ENCODE measurements around the gene PLAA.
"Not testable (repeated sequence)": the region's sequence is repeated elsewhere in the genome, so short reads cannot be mapped to it uniquely, and the experiment has no call there.

PLAA gene

DNA sequence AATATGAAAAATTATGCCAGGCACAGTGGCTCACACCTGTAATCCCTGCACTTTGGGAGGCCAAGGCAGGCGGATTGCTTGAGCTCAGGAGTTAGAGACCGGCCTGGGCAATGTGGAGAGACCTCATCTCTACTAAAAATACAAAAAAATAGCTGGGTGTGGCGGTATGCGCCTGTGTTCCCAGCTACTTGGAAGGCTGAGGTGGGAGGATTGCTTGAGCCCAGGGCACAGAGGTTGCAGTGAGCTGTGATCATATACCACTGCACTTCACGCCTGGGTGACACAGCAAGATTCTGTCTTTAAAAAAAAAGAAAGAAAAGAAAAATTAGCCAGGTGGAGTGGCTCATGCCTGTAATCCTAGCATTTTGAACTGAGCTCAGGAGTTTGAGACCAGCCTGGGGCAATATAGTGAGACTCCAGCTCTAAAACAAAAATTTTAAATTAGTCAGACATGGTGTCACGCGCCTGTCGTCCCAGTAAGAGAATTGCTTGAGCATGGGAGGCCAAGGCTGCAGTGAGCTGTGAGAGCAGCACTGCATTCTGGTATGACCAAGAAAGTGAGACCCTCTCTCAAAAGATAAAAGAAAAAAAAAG, 18.0 kb downstream of the PLAA start:
- DNase-seq (ENCODE audit: low read depth), result no peak

DNA sequence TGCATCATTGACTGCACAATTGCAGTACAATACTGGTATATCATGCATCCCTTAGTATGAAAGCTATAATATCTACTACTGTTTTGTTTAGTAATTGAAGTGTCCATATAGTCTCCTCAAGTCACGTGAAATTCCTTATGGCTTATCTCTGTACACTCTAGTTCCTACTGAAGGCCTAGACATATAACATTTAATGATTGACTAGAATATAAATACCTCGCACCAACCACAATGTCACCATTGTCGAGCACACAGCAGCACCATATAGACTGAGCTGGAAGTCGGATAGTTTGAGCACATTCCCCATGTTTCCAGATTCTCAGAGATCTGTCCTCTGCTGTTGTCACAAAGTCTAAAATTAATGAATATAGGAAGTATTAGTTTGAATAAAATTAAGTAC, 21.4 kb downstream of the PLAA start:
- DNase-seq (ENCODE audit: low read depth), result no peak

DNA sequence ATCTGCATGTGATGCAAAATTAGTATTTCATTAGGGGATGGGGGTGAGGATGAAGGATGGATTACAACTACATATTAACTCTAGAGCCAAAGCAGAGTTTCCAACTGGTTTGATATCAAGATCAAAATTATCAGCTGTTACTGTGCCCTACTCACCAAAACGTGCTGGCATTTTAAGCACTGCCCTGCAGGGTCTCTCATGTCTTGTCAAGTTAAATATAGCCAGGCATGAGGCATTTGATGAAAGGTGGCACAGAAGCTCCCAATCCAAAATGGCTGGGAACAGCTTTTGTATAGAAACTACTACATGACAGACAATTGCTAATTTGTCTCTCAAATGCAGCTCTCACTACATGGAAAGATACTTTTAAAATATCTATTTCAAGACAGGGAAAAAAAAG, 27.3 kb downstream of the PLAA start:
- DNase-seq (ENCODE audit: low read depth), result no peak

DNA sequence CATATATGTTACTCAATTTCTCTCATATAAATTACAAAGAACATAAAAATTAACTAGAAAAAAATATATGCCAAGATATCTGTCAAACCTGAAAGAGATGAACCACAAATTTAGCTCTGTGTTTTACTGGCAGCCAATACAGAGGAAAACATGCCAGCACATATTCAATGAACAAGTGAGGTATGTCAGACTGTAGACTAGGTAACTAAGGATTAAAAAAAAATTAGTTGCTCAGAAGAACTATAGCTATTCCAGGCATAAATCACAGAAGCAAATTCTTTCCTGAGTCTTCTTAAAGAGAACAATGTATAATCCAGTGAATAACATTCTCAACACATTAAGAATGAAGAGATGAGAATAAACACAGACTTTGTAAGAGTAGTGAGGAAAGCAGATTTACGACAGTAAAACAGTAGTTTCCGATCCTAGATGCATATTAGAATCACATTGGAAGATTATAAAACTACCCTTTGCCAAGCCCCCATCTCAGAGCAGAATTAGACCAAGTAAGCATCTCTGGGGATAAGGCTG, 33.8 kb downstream of the PLAA start:
- DNase-seq (ENCODE audit: low read depth), result no peak

DNA sequence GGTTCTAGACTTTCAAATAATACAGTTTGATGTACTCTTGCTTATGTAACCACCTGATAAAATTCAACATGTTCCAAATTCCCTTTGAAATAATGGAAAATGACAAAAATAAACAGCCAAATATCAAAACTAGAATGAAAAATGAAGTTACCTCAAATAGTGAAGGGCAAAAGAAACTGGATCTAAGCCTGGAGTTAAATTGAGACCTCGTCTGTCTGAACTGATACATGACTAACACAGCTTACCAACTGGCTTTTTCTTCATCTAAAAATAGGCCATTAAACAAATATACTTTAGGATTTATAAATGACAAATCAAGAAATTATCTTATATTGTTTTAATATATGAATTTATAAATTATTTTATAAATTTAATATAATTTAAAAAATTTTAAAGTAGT, 42.4 kb downstream of the PLAA start:
- DNase-seq (ENCODE audit: low read depth), result no peak

DNA sequence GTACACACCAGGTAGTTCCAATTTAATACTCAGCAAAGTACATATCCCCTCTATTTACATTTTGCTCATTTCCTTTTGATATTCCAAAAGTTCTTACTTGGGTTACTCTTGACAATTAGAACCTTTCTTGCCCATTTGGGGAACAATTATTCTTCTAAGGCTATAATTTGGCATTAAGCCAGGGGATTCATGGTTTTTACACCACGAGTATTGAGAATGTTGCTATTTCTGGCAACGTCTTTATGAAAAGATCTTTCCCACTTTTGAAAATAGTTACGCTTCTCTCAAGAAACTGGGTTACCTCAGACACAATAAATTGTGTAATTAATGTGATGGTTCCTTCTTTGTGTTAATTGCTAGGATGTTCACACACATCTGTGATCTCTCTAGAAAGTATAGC, 43.0 kb downstream of the PLAA start:
- no peak for DNase-seq (ENCODE audit: low read depth)

DNA sequence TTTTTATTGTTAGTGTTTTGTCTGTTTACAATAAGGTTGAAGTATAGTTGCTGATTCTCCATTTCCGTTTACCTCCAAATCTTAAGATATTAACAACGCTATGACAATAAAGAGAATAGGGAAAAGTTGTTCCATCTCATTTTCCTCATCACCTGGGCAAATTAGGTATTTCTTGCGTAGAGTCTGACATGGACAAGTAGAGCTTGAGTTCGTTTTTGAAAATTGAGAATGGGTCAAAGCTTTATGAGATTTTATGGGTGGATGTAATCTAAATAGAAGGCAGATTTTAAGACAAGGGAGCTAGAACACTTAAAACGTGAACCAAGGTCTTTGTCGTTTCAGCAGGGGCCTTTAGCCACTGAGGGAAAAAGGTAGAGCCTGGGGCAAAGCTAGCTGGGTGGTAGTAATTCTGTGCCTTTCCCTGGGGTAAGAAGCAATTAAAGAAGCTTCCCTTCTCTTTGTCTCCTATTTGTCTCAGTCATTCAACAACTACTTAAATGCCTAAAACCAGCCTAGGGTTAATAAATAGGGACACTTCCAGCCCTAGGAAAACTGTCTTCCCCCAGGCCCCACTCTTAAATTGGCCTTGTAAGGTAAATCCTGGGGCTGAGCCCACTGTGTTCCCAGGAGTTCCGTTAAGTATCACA, 53.9 kb downstream of the PLAA start:
- DNase-seq (ENCODE audit: low read depth), result no peak

DNA sequence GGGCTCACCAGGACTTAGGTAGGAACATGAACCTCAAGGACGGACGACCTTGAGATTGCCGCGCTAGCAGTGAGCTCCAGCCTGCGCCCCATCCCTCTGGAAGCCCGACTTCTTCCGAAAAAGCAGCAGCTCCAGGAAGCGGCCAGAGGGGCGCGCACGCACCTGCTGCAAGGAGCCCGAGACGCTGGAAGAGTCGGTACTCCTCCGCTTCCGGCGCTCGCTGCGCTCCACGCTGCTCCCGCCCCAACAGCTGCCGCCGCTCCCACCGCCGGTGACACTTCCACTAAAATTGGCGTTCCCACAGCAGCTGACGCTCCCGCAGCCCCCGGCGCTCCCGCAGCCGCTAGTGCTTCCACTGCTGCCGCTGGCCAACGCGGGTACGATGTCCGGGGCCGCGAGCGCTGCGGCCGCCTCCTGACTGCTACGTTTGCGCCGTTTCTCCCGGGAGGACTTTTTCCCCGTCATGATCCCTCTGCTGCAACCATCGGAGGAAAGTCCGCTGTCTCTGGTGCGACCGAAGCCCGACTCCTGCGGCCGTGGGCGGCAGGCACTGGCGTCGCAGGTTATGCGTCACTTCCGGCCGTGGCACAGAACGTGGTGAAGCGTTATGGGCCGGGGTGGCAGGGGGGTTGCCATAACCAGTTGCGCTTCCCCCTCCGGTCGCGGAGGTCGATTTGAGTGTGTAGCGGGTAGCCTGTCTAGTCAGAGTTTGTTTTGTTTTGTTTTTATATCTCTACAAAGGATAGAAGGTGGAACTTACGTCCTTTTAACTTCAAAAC, 54.6 kb downstream of the PLAA start, which contains the start of gene CAAP1:
TSS of gene CAAP1 (minus strand) at position 552 of the 779 bp plus-strand sequence. CDS start at position 465, 87 bp downstream.
- DNase-seq (ENCODE audit: low read depth), result peak; percentile 87

DNA sequence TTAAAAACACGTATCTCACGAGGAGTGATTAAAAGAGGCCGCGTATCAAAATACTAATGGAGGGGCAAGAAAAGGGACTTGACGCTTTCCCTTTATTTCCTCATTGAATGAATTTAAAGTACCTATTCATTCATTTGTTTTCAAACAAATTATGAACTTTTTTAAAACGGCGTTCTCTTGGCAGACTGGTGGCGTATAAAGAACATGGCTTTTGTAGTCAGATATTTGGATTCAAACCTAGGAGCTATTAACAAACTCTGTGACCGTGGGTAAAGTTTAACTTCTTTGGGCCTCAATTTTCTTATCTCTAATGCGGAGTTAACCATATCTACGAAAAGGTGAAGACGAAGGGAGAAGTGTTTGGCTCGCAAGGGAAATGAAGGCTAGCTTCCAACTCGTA, 55.3 kb downstream of the PLAA start:
- no peak for DNase-seq (ENCODE audit: low read depth)

DNA sequence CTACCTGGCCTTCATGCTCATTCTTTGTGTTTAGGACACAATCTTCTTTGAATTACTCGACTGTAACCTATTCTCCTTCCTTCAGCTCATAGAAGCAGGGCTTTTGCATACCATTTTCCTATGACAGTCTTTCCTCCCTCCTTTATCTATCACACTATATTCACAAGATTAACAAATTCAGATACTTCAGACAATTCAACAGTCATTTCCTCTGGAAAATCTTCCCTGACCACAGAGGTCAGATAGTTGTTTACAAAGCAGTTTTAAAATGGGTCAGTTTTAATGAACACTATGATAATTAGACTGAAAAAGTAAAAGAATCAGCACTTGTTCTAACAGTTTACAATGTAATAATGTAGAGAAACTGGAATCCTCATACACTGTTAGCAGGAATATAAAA, 58.8 kb downstream of the PLAA start:
- no peak for DNase-seq (ENCODE audit: low read depth)

DNA sequence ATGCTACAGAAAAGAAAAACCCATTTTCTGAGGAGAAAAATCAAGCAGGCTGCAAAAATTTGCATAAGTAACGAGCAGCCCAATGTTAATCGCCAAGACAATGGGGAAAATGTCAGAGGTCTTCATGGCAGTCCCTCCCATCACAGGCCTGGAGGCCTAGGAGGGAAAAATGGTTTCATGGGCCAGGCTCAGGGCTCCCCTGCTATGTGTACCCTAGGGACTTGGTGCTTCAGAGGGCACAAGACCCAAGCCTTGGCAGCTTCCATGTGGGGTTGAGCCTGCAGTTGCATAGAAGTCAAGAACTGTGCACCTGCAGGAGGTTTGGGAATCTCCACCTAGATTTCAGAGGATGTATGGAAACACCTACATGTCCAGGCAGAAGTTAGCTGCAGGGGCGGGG, 64.9 kb downstream of the PLAA start:
- no peak for DNase-seq (ENCODE audit: low read depth)

DNA sequence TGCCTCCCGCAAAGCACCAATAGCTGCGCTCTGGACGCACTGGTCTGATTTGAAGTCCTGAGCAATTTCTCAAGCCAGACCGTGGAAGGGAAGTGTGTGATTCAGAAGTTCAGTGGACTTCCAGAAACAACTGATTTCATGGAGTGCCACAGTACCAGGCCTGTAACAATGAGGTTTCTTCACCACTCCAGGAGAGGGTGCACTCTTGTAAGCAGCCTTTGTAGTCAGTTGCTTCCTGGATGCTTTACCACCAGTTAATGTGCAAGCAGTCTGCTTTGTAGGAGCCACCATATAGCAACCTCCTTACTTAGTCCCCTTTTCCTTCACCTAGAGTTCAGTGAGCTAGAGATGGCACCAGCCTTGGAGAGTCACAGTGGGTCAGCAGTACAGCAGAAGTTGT, 66.8 kb downstream of the PLAA start:
- DNase-seq (ENCODE audit: low read depth), result no peak

DNA sequence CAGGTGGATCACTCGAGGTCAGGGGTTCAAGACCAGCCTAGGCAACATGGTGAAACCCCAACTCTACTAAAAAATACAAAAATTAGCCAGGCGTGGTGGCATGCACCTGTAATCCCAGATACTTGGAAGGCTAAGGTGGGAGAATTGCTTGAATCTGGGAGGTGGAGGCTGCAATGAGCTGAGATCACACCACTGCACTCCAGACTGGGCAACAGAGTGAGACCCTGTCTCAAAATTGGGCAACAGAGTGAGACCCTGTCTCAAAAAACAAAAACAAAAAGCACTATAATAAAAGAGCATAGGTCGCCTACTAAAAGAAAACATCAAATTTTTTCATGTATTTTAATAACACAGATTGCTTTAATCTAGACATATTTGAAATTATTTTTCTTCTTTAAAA, 71.9 kb downstream of the PLAA start:
- DNase-seq (ENCODE audit: low read depth), result not testable (repeated sequence)

DNA sequence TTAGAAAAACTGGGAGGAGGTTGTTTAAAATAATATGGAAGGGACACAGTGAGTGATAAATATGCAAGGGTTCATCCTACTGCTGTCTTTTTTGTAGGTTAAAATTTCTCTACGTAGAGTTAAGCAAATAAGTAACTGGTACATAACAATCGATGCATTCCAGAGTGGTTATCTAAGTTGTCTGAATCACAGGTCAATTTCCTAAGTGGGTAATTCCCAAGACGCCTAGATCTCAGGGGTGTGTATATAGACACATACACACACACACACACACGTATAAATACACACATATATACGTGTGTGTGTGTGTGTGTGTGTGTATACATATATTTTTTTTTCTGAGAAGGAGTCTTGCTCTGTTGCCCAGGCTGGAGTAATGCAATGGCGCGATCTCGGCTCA, 76.8 kb downstream of the PLAA start:
- DNase-seq (ENCODE audit: low read depth), result no peak

DNA sequence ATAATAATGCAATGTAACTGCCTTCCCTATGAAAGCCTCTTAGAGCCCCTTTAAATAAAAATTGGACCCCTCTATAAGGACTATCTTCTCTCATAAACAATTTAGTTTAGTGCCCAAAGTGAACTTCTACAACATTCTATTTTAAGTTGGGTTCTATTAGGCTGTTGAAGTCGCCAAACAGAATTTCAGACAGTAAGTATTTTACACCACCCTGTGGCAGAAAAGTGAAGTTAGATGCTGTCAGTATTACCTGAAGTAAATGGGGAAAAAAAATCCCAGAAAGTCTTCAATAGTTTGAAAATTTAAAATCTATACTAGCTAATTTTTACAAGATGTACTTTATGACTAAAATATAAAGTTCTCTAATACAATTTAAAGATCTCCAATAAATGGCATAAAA, 84.0 kb downstream of the PLAA start:
- no peak for DNase-seq (ENCODE audit: low read depth)

DNA sequence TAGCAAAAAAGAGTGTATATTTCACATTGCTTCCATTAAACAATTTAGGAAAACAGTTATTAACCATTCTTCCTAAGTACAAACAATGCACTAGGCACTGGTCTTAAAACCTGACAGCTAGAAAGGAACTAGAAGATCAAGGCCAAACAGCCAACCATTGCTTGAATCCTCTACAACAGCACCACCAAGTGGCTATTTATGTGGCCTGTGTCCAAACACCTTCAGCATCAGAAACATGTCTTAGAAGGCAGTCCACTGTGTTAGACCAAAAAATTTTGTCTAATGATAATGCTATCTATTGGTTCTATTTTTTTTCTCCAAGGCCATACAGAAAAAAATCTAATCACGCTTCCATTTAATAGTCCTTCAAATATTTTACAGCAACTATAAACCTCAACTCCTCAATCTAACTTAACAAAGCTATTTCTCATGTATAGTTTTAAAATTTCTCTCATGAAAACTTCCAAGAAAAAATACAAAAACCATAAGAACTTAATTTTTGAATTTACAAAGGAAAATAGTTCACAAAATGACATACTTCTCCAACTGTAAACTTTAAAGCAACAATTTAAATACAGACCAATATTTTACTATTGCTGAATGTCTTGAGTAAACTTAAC, 90.5 kb downstream of the PLAA start:
- DNase-seq (ENCODE audit: low read depth), result no peak
